GM18502 (cell line): Measurements from ENCODE around the gene HNRNPCL4.
"Not testable (repeated sequence)": the region's sequence is repeated elsewhere in the genome, so short reads cannot be mapped to it uniquely, and the experiment has no call there.

Experiments
- ATAC-seq: cut with Tn5 transposase; IDR thresholded peaks from one replicate; pipeline ENCODE4 v1.9.1; 2021; ENCODE audit warnings: mild to moderate bottlenecking; ENCODE audit not compliant: unreplicated experiment, poor library complexity

HNRNPCL4 gene

GRCh38 chr1:13165531-13165930, at the start of gene HNRNPCL4:
HNRNPCL4 (minus strand) TSS chr1:13165631; CDS start chr1:13165467, 164 bp downstream.
- ATAC-seq = not testable (repeated sequence)

- not testable (repeated sequence) for ATAC-seq
Observed at GRCh38 chr1:13208712-13209111, 43.3 kb upstream of the HNRNPCL4 start.

- ATAC-seq = not testable (repeated sequence)
Observed at GRCh38 chr1:13201309-13201708, 35.9 kb upstream of the HNRNPCL4 start, which contains the start of gene PRAMEF13. PRAMEF13 (minus strand) TSS chr1:13201409; CDS start chr1:13199589, 1,820 bp downstream.

GRCh38 chr1:13171548-13171947, 6.1 kb upstream of the HNRNPCL4 start, which contains the start of gene PRAMEF9:
PRAMEF9 (plus strand) TSS chr1:13171848; CDS start chr1:13175281, 3,433 bp downstream.
- not testable (repeated sequence) for ATAC-seq

- ATAC-seq = not testable (repeated sequence)
Observed at GRCh38 chr1:13155909-13156308, 9.5 kb downstream of the HNRNPCL4 start, which contains the start of gene PRAMEF26. PRAMEF26 (minus strand) TSS chr1:13156009; CDS start chr1:13153095, 2,914 bp downstream.

GRCh38 chr1:13116754-13117153, 48.7 kb downstream of the HNRNPCL4 start, which contains the start of gene HNRNPCL2:
HNRNPCL2 (minus strand) TSS chr1:13116854; CDS start chr1:13116400, 454 bp downstream.
- ATAC-seq = not testable (repeated sequence)
